ENCODE results near the gene GSTM1.

- TF ChIP-seq ZFP30 (CRISPR knock-in tag; IDR thresholded peaks at IDR 0.05), result no peak
- no peak for TF ChIP-seq ISL1 (CRISPR knock-in tag; IDR thresholded peaks at IDR 0.05)
- TF ChIP-seq TCF4 (CRISPR knock-in tag; IDR thresholded peaks at IDR 0.05; ENCODE audit: borderline replicate concordance), result no peak
- TF ChIP-seq CREB5 (CRISPR knock-in tag; IDR thresholded peaks at IDR 0.05; ENCODE audit: low read depth), result no peak
- TF ChIP-seq OSR1 (CRISPR knock-in tag; IDR thresholded peaks at IDR 0.05), result no peak
- TF ChIP-seq PATZ1 (CRISPR knock-in tag; IDR thresholded peaks at IDR 0.05; ENCODE audit: borderline replicate concordance), result no peak
- TF ChIP-seq ZC3H10 (CRISPR knock-in tag; IDR thresholded peaks at IDR 0.05), result no peak
- TF ChIP-seq POU6F1 (CRISPR knock-in tag; IDR thresholded peaks at IDR 0.05; ENCODE audit: borderline replicate concordance, low read depth), result no peak
These were observed 44.8 kb downstream of the GSTM1 start for GRCh38 chr1:109732390-109732881.

Data from SK-N-SH treated with all-trans-retinoic acid at 6 μM for 48 hours (cell line).